Body of pancreas (tissue), 4 donors: ENCODE results near the gene SERPINE1.

Source experiments
- CTCF ChIP-seq, 7 experiments: fragments of 450-650 bp in 4 of 7; fragments of 200-600 bp in 3 of 7; sonication (generic) in 3 of 7; IDR thresholded peaks; one replicate each; pipeline ENCODE4 v1.5.1; 2016 to 2019; ENCODE audit warnings: antibody characterized with exemption in 7 of 7
- POLR2A ChIP-seq, 3 donors: fragments of 450-650 bp; IDR thresholded peaks; one replicate each; pipeline ENCODE4 v1.6.1; 2016; ENCODE audit warnings: antibody characterized with exemption in 3 of 3, mild to moderate bottlenecking in 2 of 3

GRCh38 chr7:101169110-101169837, 42.4 kb downstream of the SERPINE1 start:
- TF ChIP-seq CTCF (IDR thresholded peaks at IDR 0.05) (no peak), POLR2A (IDR thresholded peaks at IDR 0.05) (no peak)
